Measurements from ENCODE around the gene MED13.

GRCh38 chr17:62085511-62086408 is 20.7 kb upstream of the MED13 start:
- TF ChIP-seq RAD21 (conservative IDR thresholded peaks at IDR 0.05 in 1 of 2, IDR thresholded peaks at IDR 0.05 in 1 of 2) (no peak), SMC3 (IDR thresholded peaks at IDR 0.05) (no peak)

All from A549 (cell line).